HCT116 (cell line): ENCODE measurements around the gene CRTC3. TPM values are rescaled to one million over a fixed set of nuclear protein-coding genes. Genes with fewer than 3 reads are reported as not detected.

Source experiments
- ATAC-seq: fragments of 200-7000 bp; cut with Tn5 transposase; 2 replicates; pipeline ENCODE4 v1.9.1; 2020; ENCODE audit warnings: mild to moderate bottlenecking, moderate library complexity
- BruUV-seq: library from RNA; stranded (reverse); fragments of 400-500 nt; replicated peaks from 2 replicates; lab custom pipeline; 2021; lab: Mats Ljungman, UMichigan
- CTCF ChIA-PET: fragments of 300-600 bp; sonication (Branson Sonifier 250); formaldehyde crosslinking; loops from one replicate; lab custom pipeline; 2021; ENCODE audit warnings: antibody characterized with exemption; lab: Charles Lee
- POLR2A ChIA-PET: fragments of 300-600, 350-600 bp; sonication (Branson Sonifier 250); formaldehyde crosslinking; loops from one replicate; lab custom pipeline; 2021; ENCODE audit warnings: antibody characterized with exemption; lab: Charles Lee
- RAD21 ChIA-PET, 2 experiments: fragments of 300-600 bp; sonication (Branson Sonifier 250); formaldehyde crosslinking; loops; one replicate each; lab custom pipeline; 2023; ENCODE audit warnings: low total read pairs in 2 of 2; ENCODE audit not compliant: uncharacterized antibody in 2 of 2, unreplicated experiment in 2 of 2, low non-redundant PET in 1 of 2; lab: Charles Lee
- DNase-seq: peaks from one replicate; pipeline ENCODE4 v3.0.0-alpha.2; 2010; ENCODE audit warnings: low read depth, low spot score
- H2AFZ ChIP-seq: fragments of 200-600 bp; shearing (Covaris generic), sonication (generic); 2 replicates; pipeline ENCODE4 v1.6.1; 2017; ENCODE audit warnings: low read depth, mixed run types, mixed read lengths, antibody characterized with exemption, low read length; ENCODE audit not compliant: poor library complexity, severe bottlenecking
- H3K27ac ChIP-seq: 2 replicates; pipeline ENCODE4 v1.5.1; 2012; ENCODE audit warnings: low read depth, low read length
- H3K27me3 ChIP-seq: fragments of 200-600 bp; sonication (generic); 2 replicates; pipeline ENCODE4 v1.6.1; 2016; ENCODE audit warnings: mixed run types, low read length, mixed read lengths; ENCODE audit not compliant: insufficient read depth
- H3K36me3 ChIP-seq, 2 experiments: fragments of 200-500 bp in 1 of 2; fragments of 200-600 bp in 1 of 2; sonication (Bioruptor generic) in 1 of 2; sonication (generic) in 1 of 2; 2 replicates each; pipeline versions ENCODE4 v1.5.1 to v1.6.1; 2014 to 2016; ENCODE audit warnings: low read length in 2 of 2, inconsistent platforms in 1 of 2, mixed read lengths in 1 of 2, mixed run types in 1 of 2; ENCODE audit not compliant: insufficient read depth in 2 of 2, control insufficient read depth in 1 of 2
- H3K4me1 ChIP-seq, 2 experiments: fragments of 200-600 bp in 1 of 2; sonication (generic) in 1 of 2; 2 replicates each; pipeline versions ENCODE4 v1.5.1 to v1.6.1; 2012 to 2017; ENCODE audit warnings: low read length in 2 of 2, inconsistent platforms in 1 of 2, mild to moderate bottlenecking in 1 of 2, mixed read lengths in 1 of 2, mixed run types in 1 of 2, moderate library complexity in 1 of 2; ENCODE audit not compliant: insufficient read depth in 2 of 2, control insufficient read depth in 1 of 2
- H3K4me2 ChIP-seq: fragments of 200-600 bp; sonication (generic); 2 replicates; pipeline ENCODE4 v1.6.1; 2017; ENCODE audit warnings: mixed run types, low read length, mixed read lengths
- H3K4me3 ChIP-seq, 2 experiments: fragments of 200-600 bp in 1 of 2; sonication (generic) in 1 of 2; replicated peaks in 1 of 2; 2 replicates each; pipeline ENCODE4 v1.5.1; 2011 to 2016; ENCODE audit warnings: low read length in 2 of 2, control low read depth in 1 of 2, low read depth in 1 of 2, mild to moderate bottlenecking in 1 of 2, mixed read lengths in 1 of 2, mixed run types in 1 of 2
- H3K79me2 ChIP-seq: fragments of 200-600 bp; sonication (generic); 2 replicates; pipeline ENCODE4 v1.6.1; 2017; ENCODE audit warnings: mild to moderate bottlenecking, mixed run types, low read length, moderate library complexity, mixed read lengths; ENCODE audit not compliant: insufficient read depth
- H3K9ac ChIP-seq: fragments of 200-600 bp; sonication (generic); 2 replicates; pipeline ENCODE4 v1.6.1; 2016; ENCODE audit warnings: low read length, mixed read lengths
- H3K9me2 ChIP-seq: fragments of 200-600 bp; sonication (generic), shearing (Covaris generic); 2 replicates; pipeline ENCODE4 v1.6.1; 2017; ENCODE audit warnings: mixed run types, mild to moderate bottlenecking, moderate library complexity; ENCODE audit not compliant: insufficient read depth
- H3K9me3 ChIP-seq, 2 experiments: fragments of 200-500 bp in 1 of 2; fragments of 200-600 bp in 1 of 2; sonication (Bioruptor generic) in 1 of 2; sonication (generic) in 1 of 2; 2 replicates each; pipeline ENCODE4 v1.6.1; 2014 to 2017; ENCODE audit warnings: low read length in 2 of 2, mixed read lengths in 2 of 2, inconsistent platforms in 1 of 2, low read depth in 1 of 2, mild to moderate bottlenecking in 1 of 2, mixed run types in 1 of 2, moderate library complexity in 1 of 2; ENCODE audit not compliant: control insufficient read depth in 1 of 2, insufficient read depth in 1 of 2
- H4K20me1 ChIP-seq: fragments of 200-600 bp; sonication (generic), shearing (Covaris generic); 2 replicates; pipeline ENCODE4 v1.6.1; 2017; ENCODE audit warnings: mixed run types, mild to moderate bottlenecking, moderate library complexity; ENCODE audit not compliant: insufficient read depth
- REST ChIP-seq: IDR thresholded peaks from 2 replicates; pipeline ENCODE4 v1.6.1; 2012; ENCODE audit warnings: low read depth
- ZBTB33 ChIP-seq: IDR thresholded peaks from 2 replicates; pipeline ENCODE4 v1.6.1; 2011; ENCODE audit warnings: mild to moderate bottlenecking, low read length, moderate library complexity; ENCODE audit not compliant: insufficient replicate concordance; ENCODE audit errors: extremely low read depth
- intact Hi-C: fragments of 100-400 bp; cut with micrococcal nuclease; formaldehyde crosslinking; loops from 2 replicates; pipeline ENCODE4 v1.10.0; 2022
- total RNA-seq: library from RNA; stranded (reverse); gene quantifications from one replicate; pipeline ENCODE4 v1.2.1, GENCODE V29; 2021; ENCODE audit not compliant: unreplicated experiment

Gene CRTC3
- total RNA-seq, 1 experiment from 2014 or later: 20.7 TPM

GRCh38 chr15:90489944-90490343 is 39.8 kb upstream of the CRTC3 start:
- DNase-seq (no peak), ATAC-seq (no peak)
- Histone ChIP-seq H3K9ac (no peak overlapping the region), H2AFZ (no peak overlapping the region), H3K9me2 (no peaks in the 10 kb centered on the region), H3K4me3 (no peak overlapping the region), H3K4me1 (no peaks in the 10 kb centered on the region), H3K27me3 (no peaks in the 10 kb centered on the region), H3K9me3 (no peaks in the 10 kb centered on the region), H3K79me2 (no peaks in the 10 kb centered on the region), H3K4me2 (no peak overlapping the region), H4K20me1 (no peaks in the 10 kb centered on the region), H3K27ac (no peak overlapping the region), H3K36me3 (peaks cover 27 to 47% of the 10 kb centered on the region in 2 experiments)
- intact Hi-C loops: loop anchor here (10.0 kb wide), 2 partner anchors 205 to 345 kb away; no protein-coding TSS in a partner anchor
- ChIA-PET RAD21 (no interaction called here), POLR2A (no interaction called here), CTCF (no interaction called here)
- no TSS peak for BruUV-seq
- TF ChIP-seq REST (no peak), ZBTB33 (no peak)
